GM19193 (cell line): ENCODE data around the gene NR1H3.

Experiments
- POLR2A ChIP-seq: IDR thresholded peaks from 4 replicates; pipeline ENCODE4 v1.6.1; 2011; ENCODE audit not compliant: insufficient read depth, insufficient read length; ENCODE audit errors: extremely low read depth

Gene NR1H3

DNA sequence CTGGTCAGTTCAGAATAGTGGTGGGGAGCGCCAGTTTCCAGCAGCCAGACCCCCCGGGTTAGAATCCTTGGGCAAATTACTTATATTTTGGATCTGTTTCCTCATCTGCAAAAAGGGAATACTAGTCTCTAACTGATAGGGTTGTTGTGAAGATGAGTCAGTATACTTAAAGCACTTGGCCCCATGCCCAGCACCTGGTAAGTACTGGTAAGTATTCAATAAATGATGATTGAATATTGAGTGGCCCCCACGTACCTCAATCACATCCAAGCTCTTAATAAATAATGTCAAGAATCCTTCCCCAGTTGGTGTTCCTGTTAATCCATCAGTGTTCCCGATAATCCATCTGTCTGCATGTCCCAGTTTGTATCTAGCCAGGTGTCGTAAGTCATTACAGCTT is 21.3 kb upstream of the NR1H3 start:
- no peak for TF ChIP-seq POLR2A

DNA sequence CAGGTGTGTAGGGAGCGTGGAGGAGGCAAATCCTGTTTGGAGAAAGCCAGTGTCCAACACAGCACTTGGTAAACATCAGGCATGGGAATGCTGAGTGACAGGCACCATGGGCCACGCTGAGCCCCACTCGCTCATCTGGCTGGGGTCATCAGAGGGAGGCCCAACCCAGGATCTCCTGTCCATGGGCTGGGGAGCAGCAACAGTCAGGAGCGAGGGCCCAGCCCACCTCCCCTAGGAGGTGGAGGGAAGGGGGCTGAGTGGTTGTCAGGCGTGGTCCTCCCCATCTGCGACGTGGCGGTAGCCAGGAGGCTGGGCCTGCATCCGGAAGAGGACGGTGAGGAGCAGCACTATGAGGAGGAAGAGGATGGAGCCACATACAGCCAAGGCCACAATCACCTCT is 17.9 kb upstream of the NR1H3 start:
- no peak for TF ChIP-seq POLR2A

DNA sequence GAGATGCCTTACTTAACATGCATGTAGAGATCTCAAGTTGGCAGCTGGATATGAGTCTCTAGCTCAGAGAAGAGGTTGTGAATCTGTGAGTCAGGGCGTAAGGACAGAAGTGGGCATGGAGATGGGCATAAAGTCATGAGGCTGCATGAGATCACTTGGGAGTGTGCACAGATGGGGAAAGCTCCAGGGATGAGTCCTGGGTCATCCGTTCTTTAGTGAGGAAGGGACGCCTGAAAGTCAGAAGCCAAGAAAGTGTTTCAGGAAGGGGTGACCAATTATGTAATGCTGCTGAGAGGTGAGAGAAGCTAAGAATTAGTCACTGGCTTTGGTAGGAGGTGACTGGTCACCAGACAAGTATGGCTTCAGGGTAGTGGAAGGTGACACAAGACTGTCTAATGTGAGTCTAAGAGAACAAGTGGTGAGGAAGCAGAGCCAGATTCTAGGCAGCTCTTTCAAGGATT is 15.9 kb upstream of the NR1H3 start:
- peak; percentile 27 for TF ChIP-seq POLR2A

DNA sequence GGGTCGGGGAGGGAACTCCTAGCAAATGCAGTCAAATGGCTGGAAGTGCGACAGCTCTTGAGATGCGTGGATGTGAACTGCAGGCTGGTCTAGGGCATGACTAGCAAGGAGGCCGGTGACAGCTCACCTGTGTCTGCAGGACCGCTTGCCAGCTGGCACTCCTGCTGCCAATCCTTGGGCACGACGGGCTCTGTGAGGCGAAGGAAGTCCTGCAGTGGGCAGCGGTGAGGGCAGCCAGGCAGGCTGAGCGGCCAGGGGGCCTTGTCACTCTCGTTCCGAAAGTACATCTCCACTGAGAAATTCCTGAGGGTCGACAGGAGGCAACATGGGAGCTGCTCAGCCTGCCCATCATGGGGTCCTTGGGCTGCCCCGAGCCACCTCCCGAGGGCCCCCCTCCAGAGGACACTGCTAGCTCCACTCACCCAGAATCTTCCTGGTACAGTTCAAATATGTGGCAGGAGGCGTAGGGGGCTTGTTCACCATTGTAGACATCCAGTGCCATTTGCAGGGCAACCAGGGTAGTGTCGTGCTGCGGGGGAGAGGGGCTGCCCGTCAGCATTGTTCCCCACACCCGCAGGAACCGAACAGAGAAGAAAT is 15.1 kb upstream of the NR1H3 start:
- peak; percentile 18 for TF ChIP-seq POLR2A

DNA sequence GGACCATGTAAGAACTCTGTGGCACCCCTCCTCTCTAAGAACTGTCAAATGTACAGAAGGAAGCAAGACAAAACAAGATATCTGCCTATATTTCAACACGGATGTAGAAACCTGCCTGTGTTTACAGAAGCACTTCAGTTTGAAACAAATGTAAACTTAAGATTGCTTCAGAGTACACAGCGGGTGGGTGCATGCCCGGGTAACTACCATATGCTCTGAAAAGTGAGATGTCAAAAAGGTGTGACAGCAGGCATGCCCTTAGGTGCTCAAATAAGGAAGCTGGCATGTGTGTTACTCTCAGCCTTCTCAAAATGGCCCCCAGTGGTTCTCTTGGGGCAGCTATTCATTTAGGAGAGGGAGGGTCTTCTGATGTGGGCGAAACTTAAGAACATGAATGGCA is 14.3 kb upstream of the NR1H3 start:
- TF ChIP-seq POLR2A = no peak

DNA sequence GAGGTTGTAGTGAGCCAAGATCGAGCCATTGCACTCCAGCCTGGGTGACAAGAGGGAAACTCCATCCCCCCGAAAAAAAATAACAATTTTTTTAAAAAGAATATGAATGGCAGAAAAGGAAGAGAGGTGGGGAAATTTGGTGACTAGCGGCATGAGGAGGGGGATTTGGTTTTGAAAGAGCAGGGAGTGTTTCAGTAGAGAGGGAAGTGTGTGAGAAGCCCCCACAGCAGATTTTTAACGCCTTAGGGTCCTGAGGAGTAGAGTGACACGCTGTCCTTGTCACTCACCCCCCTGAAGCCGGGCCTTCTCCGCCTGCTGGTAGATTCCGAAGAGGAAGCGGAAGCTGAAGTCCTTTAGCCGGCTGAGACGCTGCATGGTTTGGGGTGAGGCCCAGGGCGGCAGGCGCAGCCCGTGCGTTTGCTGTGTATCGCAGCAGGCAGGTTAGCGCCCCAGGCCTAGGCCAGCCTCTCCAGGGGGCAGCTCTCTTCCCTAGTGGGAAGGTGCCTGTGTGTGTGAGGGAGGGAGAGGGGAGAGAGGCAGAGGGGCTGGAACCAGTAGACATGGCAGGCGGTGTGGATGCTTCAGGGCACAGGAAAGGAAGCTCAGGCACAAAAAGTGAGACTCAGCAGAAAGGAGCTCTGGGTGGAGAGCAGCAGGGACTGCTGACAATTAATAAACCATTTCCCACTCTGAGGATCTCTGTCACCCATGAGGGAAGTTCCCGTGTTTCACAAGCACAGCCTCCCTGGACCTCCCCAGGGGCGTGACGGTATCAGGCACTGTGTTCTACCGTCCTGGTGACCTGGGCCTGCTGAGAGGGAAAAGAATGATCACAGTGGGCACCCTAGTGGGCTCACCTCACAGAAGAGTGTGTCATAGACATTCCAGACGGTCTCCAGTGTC is 13.1 kb upstream of the NR1H3 start:
- TF ChIP-seq POLR2A = no peak

DNA sequence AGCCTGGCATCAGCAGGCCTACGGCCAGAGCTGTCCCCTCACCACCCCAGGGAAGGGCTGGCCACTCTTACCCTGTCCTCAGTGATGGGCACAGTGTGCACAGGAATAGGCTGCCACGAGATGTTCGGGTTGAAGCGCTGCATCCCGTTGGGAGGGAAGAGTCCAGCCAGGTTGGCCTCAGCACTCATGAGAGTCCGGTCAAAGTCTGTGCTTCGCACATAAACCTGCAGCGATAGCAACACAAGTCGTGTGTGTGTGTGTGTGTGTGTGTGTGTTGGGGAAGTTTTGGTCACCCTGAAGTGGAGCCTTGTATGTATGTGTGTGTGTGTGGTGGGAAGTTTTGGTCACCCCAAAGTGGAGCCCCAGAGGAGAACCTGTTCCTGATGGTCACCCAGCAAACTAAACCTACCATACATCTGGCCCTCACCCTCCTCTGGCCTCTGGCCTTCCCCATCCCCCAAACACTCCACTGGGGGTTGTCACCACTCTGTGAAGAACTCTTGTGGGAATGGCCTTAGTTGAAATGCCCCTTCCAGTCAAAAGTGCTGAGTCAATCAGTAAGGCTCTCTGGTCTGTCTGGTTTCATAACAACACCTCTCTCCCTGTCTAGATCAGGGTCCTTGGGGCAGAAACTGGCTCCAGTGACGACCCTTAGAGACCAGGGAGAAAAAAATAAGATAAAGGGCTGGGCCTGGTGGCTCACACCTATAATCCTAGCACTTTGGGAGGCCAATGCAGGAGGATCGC is 12.0 kb upstream of the NR1H3 start:
- no peak for TF ChIP-seq POLR2A

DNA sequence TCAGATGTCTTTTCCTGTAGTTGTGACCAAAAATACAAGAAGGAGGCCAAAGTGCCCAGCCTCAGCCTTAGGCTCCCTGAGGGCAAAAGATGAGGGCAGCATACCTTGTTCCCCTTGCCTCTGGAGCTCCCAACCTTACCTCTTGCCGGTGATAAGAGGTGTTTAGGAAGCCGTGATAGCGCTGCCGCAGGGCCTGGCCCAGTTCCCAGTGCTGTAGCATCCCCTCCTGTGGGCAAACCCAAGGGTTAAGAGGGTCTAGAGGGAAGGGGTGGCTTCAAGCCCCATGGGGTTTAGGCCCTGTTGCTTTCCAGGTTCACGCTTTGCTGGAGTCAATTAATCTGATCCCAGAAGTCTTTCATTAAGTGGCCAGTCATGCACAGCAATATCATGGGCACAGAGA is 10.3 kb upstream of the NR1H3 start:
- TF ChIP-seq POLR2A = no peak

DNA sequence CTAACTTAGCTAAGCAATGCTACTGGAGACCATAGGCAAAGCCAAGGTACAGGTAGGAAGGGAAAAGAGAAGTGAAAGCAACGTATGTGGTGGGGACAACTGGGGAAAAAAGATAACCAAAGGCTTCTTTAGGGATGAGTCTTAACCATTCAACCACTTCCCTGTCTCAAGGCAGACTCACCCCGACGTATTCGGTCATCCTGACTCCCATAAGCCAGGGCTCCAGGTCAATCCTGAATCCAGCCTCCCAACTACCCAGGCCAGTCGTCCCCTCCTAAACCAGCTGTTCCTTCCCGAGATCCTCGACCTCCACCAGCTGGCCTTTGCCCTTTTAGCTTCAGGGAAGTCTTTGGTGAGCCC is 9.5 kb upstream of the NR1H3 start:
- no peak for TF ChIP-seq POLR2A

DNA sequence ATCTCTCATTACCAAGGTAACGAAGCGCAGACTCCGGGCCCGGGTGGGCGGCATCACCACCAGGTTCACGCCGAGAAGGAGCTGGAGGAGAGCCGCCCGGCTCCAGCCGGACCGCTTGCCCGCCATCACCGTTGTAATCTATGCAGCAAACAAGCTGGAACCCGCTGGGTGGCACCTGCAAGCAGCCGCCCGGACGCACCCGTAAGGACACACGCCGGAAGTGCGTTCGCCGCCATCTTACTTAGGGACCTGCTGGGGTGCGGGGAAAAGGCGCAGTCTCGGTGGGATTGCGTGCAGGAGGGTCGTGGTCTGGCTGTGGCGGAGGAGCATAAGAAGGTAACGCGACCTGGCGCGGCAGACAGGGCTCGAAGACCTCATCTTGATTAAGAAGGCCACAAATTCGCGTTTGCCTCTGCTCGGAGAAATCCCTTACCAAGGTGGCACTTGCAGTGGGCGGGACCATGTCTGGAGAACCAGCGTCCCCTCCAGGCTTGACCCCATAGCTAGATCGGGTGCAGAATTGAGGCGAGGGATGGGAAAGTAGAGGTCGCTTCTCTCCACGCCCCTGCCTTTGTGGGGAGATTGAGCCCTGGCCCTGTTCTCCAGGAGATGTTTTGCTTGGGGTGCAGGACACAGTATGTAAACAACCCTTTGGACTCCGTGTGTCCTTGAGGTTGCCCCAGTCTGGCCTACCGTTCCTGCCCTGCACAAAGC is 9.0 kb upstream of the NR1H3 start, which contains the start of gene ACP2:
ACP2 (minus strand) TSS at position 151 of the 714 bp plus-strand sequence; CDS start at position 126, 25 bp downstream.
- TF ChIP-seq POLR2A = peak; percentile 87

DNA sequence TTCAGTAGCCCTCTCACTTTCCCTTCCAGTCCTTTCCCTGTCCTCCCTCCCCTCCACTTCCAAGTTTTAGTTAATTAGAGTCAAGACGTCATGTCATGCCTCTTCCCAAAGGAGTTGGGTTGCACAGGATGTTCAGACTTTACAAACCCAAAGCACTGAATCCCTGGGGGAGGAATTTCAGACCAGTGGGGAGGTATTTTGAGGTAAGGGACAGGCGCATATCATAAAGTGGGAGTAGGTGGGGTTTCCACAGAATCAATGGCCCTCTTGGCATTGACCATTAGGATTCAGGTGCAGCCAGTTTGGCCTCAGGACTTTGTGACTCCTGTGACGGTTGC is 8.4 kb upstream of the NR1H3 start:
- no peak for TF ChIP-seq POLR2A

DNA sequence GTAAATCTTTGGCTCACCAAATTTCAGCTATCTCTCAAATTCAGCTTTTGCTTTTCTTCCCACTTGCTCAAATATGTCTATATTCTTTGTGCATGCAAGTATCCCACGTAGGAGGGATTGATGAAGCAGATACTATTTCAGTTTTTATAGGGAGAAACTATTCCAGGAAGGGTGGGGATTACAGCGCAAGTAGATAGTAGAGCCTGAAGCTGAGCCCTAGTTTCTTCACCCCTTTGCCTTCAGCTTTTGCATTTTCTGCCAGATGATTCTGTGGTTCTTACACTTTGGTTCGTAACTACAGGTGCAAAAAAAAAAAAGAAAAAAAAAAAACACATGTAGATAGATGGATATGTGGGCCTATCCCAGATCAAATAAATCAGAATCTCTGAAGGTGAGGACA is 6.0 kb upstream of the NR1H3 start:
- no peak for TF ChIP-seq POLR2A

DNA sequence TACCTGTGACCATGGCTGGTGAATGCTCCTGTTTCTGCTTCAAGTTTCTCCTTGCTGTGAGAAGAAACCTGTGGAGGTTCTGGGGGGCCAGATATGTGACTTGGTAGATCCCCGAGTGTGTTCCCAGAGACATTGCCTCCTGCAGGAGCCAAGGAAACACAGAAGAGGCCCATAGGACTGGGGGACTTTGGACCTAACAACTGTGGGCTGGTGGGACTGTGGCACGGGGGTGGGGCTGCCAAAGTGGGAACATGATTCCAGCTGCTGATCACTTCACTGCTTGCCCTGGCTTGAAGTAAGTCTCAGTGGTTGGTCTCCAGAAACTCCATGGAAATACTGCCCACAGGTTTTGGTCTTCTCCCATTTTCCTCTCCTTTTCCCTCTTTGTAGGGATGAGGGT is 4.1 kb upstream of the NR1H3 start:
- TF ChIP-seq POLR2A = no peak

DNA sequence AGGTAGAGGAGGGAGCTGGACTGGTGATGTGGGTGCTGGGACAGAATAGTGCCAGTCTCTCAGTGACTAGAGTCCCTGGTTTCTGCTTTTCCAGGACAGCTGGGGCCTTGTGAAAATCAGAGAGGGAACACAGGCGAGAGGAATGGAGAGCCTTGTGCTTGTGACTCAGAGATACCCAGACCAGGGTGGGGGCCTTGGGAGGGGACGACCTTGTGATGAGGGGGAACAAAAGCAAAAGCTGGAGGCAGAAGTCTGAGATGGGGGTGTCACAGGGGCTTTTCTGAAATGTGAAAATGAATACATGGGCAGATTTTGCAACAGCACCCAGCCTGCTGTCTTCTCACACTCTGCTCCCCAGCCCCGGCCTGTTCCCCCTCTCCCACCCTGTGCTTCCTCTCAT is 3.4 kb upstream of the NR1H3 start:
- no peak for TF ChIP-seq POLR2A

DNA sequence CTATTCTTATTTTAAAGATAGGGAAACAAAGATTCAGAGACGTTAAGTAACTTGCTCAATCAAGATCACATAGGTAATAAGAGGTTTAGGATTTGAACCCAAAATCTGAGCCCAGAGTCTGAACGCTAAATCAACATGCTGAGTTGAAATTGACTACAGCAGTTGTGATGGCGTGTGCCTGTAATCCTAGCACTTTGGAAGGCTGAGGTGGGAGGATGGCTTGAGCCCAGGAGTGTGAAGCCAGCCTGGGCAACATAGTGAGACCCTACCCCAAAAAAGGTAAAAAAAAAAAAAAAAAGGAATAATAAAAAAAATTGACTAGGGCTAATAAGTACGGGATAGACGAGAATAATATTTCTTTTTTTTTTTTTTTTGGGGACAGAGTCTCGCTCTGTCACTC is 1.4 kb upstream of the NR1H3 start:
- no peak for TF ChIP-seq POLR2A
